ENCODE data around the gene FUCA1.
A peak's percentile ranks its signal among the peaks of the same experiment; 100 is the strongest.
"Not testable (repeated sequence)": the region's sequence is repeated elsewhere in the genome, so short reads cannot be mapped to it uniquely, and the experiment has no call there.

Gene FUCA1

DNA sequence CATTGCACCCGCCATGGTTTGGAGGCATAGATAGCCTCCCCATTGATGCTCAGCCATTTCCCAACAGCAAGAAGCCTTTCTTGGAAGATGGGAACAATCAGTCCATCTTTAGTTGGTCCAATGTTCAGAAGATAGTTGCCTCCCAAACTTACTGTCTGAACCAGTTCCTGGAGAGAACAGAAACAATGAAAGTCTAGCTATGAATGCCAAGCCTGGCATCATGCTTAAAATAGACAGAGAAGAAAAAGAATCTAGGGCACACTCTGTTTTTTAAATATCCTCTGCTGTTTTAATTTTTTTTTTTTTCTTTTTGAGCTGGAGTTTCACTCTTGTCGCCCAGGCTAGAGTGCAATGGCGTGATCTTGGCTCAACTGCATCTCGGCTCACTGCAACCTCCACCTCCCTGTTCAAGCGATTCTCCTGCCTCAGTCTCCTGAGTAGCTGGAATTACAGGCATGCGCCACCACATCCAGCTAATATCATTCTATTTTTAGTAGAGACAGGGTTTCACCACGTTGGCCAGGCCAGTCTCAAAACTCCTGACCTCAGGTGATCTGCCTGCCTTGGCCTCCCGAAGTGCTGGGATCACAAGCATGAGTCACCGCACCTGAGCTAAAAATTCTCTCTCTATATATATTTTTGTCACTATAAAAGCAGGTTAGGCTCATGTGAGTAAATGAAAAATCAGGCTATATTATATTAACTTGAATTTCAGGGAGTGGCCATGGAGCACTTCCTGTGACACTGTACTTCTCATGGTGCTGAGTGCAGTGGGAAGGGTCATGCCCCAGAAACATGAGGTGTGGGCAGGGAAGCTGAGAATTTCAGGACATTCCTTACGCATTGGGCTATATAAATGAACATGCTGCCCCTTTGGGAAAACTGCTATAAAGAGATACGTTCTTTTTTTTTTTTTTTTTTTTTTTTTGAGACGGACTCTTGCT lies 19.1 kb downstream of the FUCA1 start:
- no peak overlapping the region for H3K4me3 ChIP-seq (ENCODE audit: low read depth, low read length)
- H3K9me3 ChIP-seq (ENCODE audit: control insufficient read depth, low read length): no peaks in the 10 kb centered on the region
- no peaks in the 10 kb centered on the region for H3K79me2 ChIP-seq
- no peak overlapping the region for H3K9ac ChIP-seq
- H2AFZ ChIP-seq: no peak overlapping the region
- H3K4me1 ChIP-seq: no peaks in the 10 kb centered on the region
- H3K4me2 ChIP-seq (ENCODE audit: low read length): no peak overlapping the region
- no peak overlapping the region for H3K27ac ChIP-seq
- no peaks in the 10 kb centered on the region for H3K36me3 ChIP-seq (ENCODE audit: control insufficient read depth, insufficient read depth, low read length)
- H3K27me3 ChIP-seq (ENCODE audit: control insufficient read depth, insufficient read depth, low read length): no peaks in the 10 kb centered on the region
- TF ChIP-seq, protein P1, sequence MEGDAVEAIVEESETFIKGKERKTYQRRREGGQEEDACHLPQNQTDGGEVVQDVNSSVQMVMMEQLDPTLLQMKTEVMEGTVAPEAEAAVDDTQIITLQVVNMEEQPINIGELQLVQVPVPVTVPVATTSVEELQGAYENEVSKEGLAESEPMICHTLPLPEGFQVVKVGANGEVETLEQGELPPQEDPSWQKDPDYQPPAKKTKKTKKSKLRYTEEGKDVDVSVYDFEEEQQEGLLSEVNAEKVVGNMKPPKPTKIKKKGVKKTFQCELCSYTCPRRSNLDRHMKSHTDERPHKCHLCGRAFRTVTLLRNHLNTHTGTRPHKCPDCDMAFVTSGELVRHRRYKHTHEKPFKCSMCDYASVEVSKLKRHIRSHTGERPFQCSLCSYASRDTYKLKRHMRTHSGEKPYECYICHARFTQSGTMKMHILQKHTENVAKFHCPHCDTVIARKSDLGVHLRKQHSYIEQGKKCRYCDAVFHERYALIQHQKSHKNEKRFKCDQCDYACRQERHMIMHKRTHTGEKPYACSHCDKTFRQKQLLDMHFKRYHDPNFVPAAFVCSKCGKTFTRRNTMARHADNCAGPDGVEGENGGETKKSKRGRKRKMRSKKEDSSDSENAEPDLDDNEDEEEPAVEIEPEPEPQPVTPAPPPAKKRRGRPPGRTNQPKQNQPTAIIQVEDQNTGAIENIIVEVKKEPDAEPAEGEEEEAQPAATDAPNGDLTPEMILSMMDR (IDR thresholded peaks at IDR 0.05): no peak

DNA sequence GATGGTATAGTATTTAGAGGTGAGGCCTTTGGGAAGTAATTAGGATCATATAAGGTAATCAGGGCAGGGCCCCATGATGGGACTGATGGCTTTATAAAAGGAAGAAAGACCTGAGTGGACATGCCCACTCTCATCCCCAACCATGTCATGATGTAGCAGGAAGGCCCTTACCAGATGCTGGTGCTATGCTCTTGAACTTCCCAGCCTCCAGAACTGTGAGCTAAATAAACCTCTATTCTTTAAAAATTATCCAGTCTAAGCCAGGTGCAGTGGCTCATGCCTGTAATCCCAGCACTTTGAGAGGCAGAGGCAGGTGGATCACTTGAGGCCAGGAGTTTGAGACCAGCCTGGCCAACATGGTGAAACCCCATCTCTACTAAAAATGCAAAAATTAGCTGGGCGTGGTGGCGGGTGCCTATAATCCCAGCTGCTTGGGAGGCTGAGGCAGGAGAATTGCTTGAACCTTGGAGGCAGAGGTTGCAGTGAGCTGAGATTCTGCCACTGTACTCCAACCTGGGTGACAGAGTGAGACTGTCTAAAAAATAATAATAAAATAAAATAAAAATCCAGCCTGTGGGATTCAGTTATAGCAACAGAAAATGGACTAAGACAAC lies 20.5 kb downstream of the FUCA1 start:
- H3K4me2 ChIP-seq (ENCODE audit: low read length); H3K9me3 ChIP-seq (ENCODE audit: control insufficient read depth, low read length); H3K36me3 ChIP-seq (ENCODE audit: control insufficient read depth, insufficient read depth, low read length); H3K27ac ChIP-seq; H3K27me3 ChIP-seq (ENCODE audit: control insufficient read depth, insufficient read depth, low read length); H3K9ac ChIP-seq; H3K79me2 ChIP-seq; H3K4me1 ChIP-seq; H3K4me3 ChIP-seq (ENCODE audit: low read depth, low read length); H2AFZ ChIP-seq: not testable (repeated sequence)

DNA sequence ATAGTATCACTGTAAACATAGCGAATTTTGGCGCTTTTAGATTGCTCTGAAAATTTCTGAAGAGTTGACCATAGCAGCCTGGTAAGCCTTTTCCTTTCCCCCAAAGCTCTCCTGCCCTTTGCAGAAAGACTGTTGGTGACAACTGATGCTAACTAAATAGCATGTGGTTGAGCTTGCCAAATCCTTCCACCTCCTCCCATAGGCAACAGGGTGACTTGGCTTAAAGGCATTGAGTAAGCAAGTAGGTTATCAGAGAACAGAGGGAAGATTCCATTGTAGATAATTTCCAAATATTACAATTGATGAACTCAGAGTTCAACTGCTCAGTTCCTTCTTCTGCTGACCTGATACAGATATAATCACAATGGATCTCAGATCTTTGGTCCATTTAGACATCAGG lies 22.9 kb downstream of the FUCA1 start:
- H3K36me3 ChIP-seq (ENCODE audit: control insufficient read depth, insufficient read depth, low read length): no peaks in the 10 kb centered on the region
- no peaks in the 10 kb centered on the region for H3K79me2 ChIP-seq
- no peaks in the 10 kb centered on the region for H3K4me1 ChIP-seq

DNA sequence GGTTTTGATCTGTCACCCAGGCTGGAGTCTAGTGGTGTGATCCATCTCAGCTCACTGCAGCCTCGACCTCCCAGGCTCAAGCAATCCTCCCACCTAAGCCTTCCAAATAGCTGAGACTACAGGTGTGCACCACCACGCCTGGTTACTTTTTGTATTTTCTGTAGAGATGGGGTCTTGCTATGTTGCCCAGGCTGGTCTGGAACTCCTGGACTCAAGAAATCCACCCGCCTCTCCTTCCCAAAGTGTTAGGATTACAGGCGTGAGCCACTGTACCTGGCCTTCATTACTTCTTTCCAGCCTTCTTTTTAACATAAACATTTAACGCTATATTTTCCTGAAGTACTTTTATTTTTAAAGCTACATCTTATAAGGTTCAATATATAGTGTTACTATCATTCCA lies 24.4 kb downstream of the FUCA1 start:
- no peak overlapping the region for H3K27ac ChIP-seq

More for the DNA sequence above, 22.9 kb downstream of the FUCA1 start:
- Histone ChIP-seq H3K27me3 (ENCODE audit: control insufficient read depth, insufficient read depth, low read length) (no peaks in the 10 kb centered on the region), H3K9me3 (ENCODE audit: control insufficient read depth, low read length) (no peaks in the 10 kb centered on the region), H3K9ac (no peak overlapping the region), H3K27ac (no peak overlapping the region), H2AFZ (no peak overlapping the region), H3K4me3 (ENCODE audit: low read depth, low read length) (no peak overlapping the region), H3K4me2 (ENCODE audit: low read length) (no peak overlapping the region)
- TF ChIP-seq, protein P1 (IDR thresholded peaks at IDR 0.05): no peak

DNA sequence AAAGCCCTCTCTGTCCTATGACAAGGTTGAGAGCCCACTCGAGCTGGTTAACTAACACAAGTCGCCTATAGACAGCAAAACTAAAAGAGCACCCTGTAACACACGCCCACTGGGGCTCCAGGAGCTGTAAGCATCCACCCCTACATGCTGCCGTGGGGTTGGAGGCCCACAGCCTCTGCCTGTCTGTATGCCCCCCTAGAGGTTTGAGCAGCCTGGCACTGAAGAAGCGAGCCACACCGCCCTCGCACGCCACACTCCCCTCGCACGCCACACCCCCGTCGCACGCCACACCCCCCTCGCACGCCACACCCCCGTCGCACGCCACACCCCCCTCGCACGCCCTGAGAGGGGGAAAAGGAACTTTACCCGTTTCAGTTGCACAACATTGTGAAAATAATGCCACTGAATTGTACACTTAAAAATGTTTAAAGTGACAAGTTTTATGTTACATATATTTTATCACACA lies 29.7 kb downstream of the FUCA1 start:
- no peak overlapping the region for H3K27ac ChIP-seq
- H3K9me3 ChIP-seq (ENCODE audit: control insufficient read depth, low read length): no peaks in the 10 kb centered on the region

More for the DNA sequence above, 24.4 kb downstream of the FUCA1 start:
- Histone ChIP-seq H3K36me3 (ENCODE audit: control insufficient read depth, insufficient read depth, low read length) (no peaks in the 10 kb centered on the region), H3K9me3 (ENCODE audit: control insufficient read depth, low read length) (no peaks in the 10 kb centered on the region), H3K79me2 (no peaks in the 10 kb centered on the region), H3K27me3 (ENCODE audit: control insufficient read depth, insufficient read depth, low read length) (no peaks in the 10 kb centered on the region), H3K4me2 (ENCODE audit: low read length) (no peak overlapping the region), H2AFZ (no peak overlapping the region), H3K9ac (no peak overlapping the region), H3K4me1 (no peaks in the 10 kb centered on the region), H3K4me3 (ENCODE audit: low read depth, low read length) (no peak overlapping the region)
- TF ChIP-seq, protein P1 (IDR thresholded peaks at IDR 0.05): no peak

More for the DNA sequence above, 29.7 kb downstream of the FUCA1 start:
- H3K36me3 ChIP-seq (ENCODE audit: control insufficient read depth, insufficient read depth, low read length): no peaks in the 10 kb centered on the region
- TF ChIP-seq, protein P1 (IDR thresholded peaks at IDR 0.05): no peak
- no peaks in the 10 kb centered on the region for H3K79me2 ChIP-seq
- H3K27me3 ChIP-seq (ENCODE audit: control insufficient read depth, insufficient read depth, low read length): no peaks in the 10 kb centered on the region
- H3K4me3 ChIP-seq (ENCODE audit: low read depth, low read length): peak overlapping the region; percentile 34
- peak overlapping the region; percentile 64 for H2AFZ ChIP-seq
- H3K9ac ChIP-seq: no peak overlapping the region
- no peaks in the 10 kb centered on the region for H3K4me1 ChIP-seq
- H3K4me2 ChIP-seq (ENCODE audit: low read length): peak overlapping the region; percentile 62
